IMR-90 (cell line): Measurements from ENCODE around the gene ADARB2. TPM values are rescaled to one million over a fixed set of nuclear protein-coding genes. Genes with fewer than 3 reads are reported as not detected.

Experiments
- ATAC-seq: fragments of 200-7000 bp; cut with Tn5 transposase; 2 replicates; pipeline ENCODE4 v1.9.1; 2020; ENCODE audit warnings: low read depth, mild to moderate bottlenecking, moderate library complexity
- BruUV-seq: library from RNA; stranded (reverse); fragments of 400-500 nt; replicated peaks from 2 replicates; lab custom pipeline; 2021; lab: Mats Ljungman, UMichigan
- CTCF ChIA-PET: fragments of 300-600 bp; formaldehyde crosslinking; extraction: SDS; loops from one replicate; lab custom pipeline; 2021; ENCODE audit warnings: antibody characterized with exemption; lab: Yijun Ruan, JAX
- POLR2A ChIA-PET: fragments of 300-600 bp; sonication (Branson Sonifier 250); formaldehyde crosslinking; loops from one replicate; lab custom pipeline; 2022; ENCODE audit warnings: antibody characterized with exemption; ENCODE audit not compliant: unreplicated experiment; lab: Charles Lee
- DNase-seq: peaks from one replicate; pipeline ENCODE4 v3.0.0; 2013
- H2AFZ ChIP-seq: replicated peaks from 2 replicates; pipeline ENCODE3; 2013; ENCODE audit warnings: low read length, mild to moderate bottlenecking; ENCODE audit not compliant: poor library complexity
- H2AK5ac ChIP-seq: 2 replicates; pipeline ENCODE4 v1.6.1; 2013; ENCODE audit warnings: low read depth, low read length, inconsistent platforms
- H2AK9ac ChIP-seq: replicated peaks from 2 replicates; pipeline ENCODE3; 2013; ENCODE audit warnings: mild to moderate bottlenecking, low read depth, low read length, moderate library complexity; ENCODE audit not compliant: poor library complexity
- H2BK120ac ChIP-seq: 2 replicates; pipeline ENCODE4 v1.6.1; 2013; ENCODE audit warnings: low read depth, low read length, inconsistent platforms
- H2BK15ac ChIP-seq: 3 replicates; pipeline ENCODE4 v1.6.1; 2013; ENCODE audit warnings: low read depth, low read length, inconsistent platforms
- H2BK20ac ChIP-seq: 2 replicates; pipeline ENCODE4 v1.6.1; 2013; ENCODE audit warnings: low read depth, mild to moderate bottlenecking, inconsistent platforms, low read length, moderate library complexity
- H2BK5ac ChIP-seq: 2 replicates; pipeline ENCODE4 v1.6.1; 2013; ENCODE audit warnings: mild to moderate bottlenecking, low read depth, low read length, inconsistent platforms; ENCODE audit not compliant: poor library complexity, severe bottlenecking
- H3K14ac ChIP-seq: replicated peaks from 2 replicates; pipeline ENCODE4 v1.6.1; 2013; ENCODE audit warnings: low read depth, low read length, inconsistent platforms
- H3K18ac ChIP-seq: 2 replicates; pipeline ENCODE4 v1.6.1; 2013; ENCODE audit warnings: low read depth, low read length, control low read depth
- H3K23ac ChIP-seq: 2 replicates; pipeline ENCODE4 v1.6.1; 2013; ENCODE audit warnings: low read depth, low read length, inconsistent platforms
- H3K27ac ChIP-seq: 2 replicates; pipeline ENCODE4 v1.5.1; 2013; ENCODE audit warnings: mild to moderate bottlenecking, control low read depth, low read length; ENCODE audit not compliant: insufficient read depth
- H3K27me3 ChIP-seq: 2 replicates; pipeline ENCODE4 v1.6.1; 2013; ENCODE audit warnings: low read length; ENCODE audit not compliant: control insufficient read depth, insufficient read depth
- H3K36me3 ChIP-seq: 2 replicates; pipeline ENCODE4 v1.6.1; 2013; ENCODE audit warnings: low read length, mixed read lengths; ENCODE audit not compliant: control insufficient read depth, insufficient read depth
- H3K4ac ChIP-seq: 2 replicates; pipeline ENCODE4 v1.6.1; 2013; ENCODE audit warnings: low read depth, low read length, inconsistent platforms
- H3K4me1 ChIP-seq: 2 replicates; pipeline ENCODE4 v1.6.1; 2013; ENCODE audit warnings: low read length, mixed read lengths; ENCODE audit not compliant: control insufficient read depth, insufficient read depth
- H3K4me2 ChIP-seq: 2 replicates; pipeline ENCODE4 v1.6.1; 2013; ENCODE audit warnings: low read depth, mild to moderate bottlenecking, control low read depth, low read length, moderate library complexity
- H3K4me3 ChIP-seq: 2 replicates; pipeline ENCODE4 v1.5.1; 2013; ENCODE audit warnings: low read depth, mild to moderate bottlenecking, control low read depth, low read length, moderate library complexity; ENCODE audit not compliant: insufficient read depth
- H3K56ac ChIP-seq: 2 replicates; pipeline ENCODE4 v1.6.1; 2013; ENCODE audit warnings: low read length, inconsistent platforms; ENCODE audit not compliant: insufficient read depth; ENCODE audit errors: extremely low read depth
- H3K79me1 ChIP-seq, 2 experiments: 2 replicates each; pipeline ENCODE4 v1.6.1; 2013; ENCODE audit warnings: low read length in 2 of 2, inconsistent platforms in 1 of 2, low read depth in 1 of 2
- H3K9ac ChIP-seq: 2 replicates; pipeline ENCODE4 v1.6.1; 2013; ENCODE audit warnings: low read depth, low read length, control low read depth
- H3K9me1 ChIP-seq: 2 replicates; pipeline ENCODE4 v1.6.1; 2013; ENCODE audit warnings: low read length, inconsistent platforms; ENCODE audit not compliant: insufficient read depth
- H3K9me3 ChIP-seq: 2 replicates; pipeline ENCODE4 v1.6.1; 2013; ENCODE audit warnings: low read length; ENCODE audit not compliant: control insufficient read depth, insufficient read depth
- H4K20me1 ChIP-seq: 2 replicates; pipeline ENCODE4 v1.6.1; 2013; ENCODE audit warnings: low read length, inconsistent platforms; ENCODE audit not compliant: insufficient read depth
- H4K5ac ChIP-seq: 2 replicates; pipeline ENCODE4 v1.6.1; 2013; ENCODE audit warnings: mild to moderate bottlenecking, low read depth, low read length, control low read depth
- H4K8ac ChIP-seq, 2 experiments: 2 replicates each; pipeline ENCODE4 v1.6.1; 2013; ENCODE audit warnings: low read depth in 2 of 2, low read length in 2 of 2, control low read depth in 1 of 2, inconsistent platforms in 1 of 2
- H4K91ac ChIP-seq: 2 replicates; pipeline ENCODE4 v1.6.1; 2013; ENCODE audit warnings: low read depth, low read length, inconsistent platforms; ENCODE audit not compliant: insufficient read depth
- CTCF ChIP-seq: conservative IDR thresholded peaks from 2 replicates; pipeline ENCODE4 v1.5.1; 2012; ENCODE audit warnings: mild to moderate bottlenecking, low read depth, low read length, improper control_type of control experiment
- POLR2A ChIP-seq: IDR thresholded peaks from 2 replicates; pipeline ENCODE4 v1.6.1; 2012; ENCODE audit warnings: mild to moderate bottlenecking, low read depth, low read length
- RAD21 ChIP-seq: IDR thresholded peaks from 2 replicates; pipeline ENCODE4 v1.6.1; 2012; ENCODE audit warnings: low read length, improper control_type of control experiment
- RFX5 ChIP-seq: IDR thresholded peaks from 2 replicates; pipeline ENCODE4 v1.8.0; 2012; ENCODE audit warnings: low read depth, mild to moderate bottlenecking, low read length, moderate library complexity
- USF2 ChIP-seq: fragments of 150-350 bp; IDR thresholded peaks from 2 replicates; pipeline ENCODE4 v1.6.1; 2017; ENCODE audit warnings: mild to moderate bottlenecking, antibody characterized with exemption, low read length, low read depth
- WGBS, 2 experiments: methylation state at CpG; one replicate each; pipeline versions ENCODE4 v1.1.5 to v1.1.7; 2013; ENCODE audit warnings: missing lambda C conversion rate in 2 of 2; ENCODE audit not compliant: insufficient read length in 1 of 2; ENCODE audit errors: extremely low coverage in 2 of 2; 5-methylcytosine and 5-hydroxymethylcytosine counted together
- dilution Hi-C: fragments of 300-500 bp; cut with HindIII; formaldehyde crosslinking; loops from one replicate; pipeline ENCODE4 v1.14.3; 2018; ENCODE audit warnings: low sequenced_read_pairs; ENCODE audit not compliant: unreplicated experiment
- in situ Hi-C: fragments of 300-500 bp; cut with MboI; formaldehyde crosslinking; loops from 3 replicates; pipeline ENCODE4 v1.14.3; 2019; ENCODE audit warnings: low sequenced_read_pairs, inconsistent platforms, mixed read lengths
- intact Hi-C: fragments of 100-400 bp; cut with micrococcal nuclease; formaldehyde crosslinking; loops from 2 replicates; pipeline ENCODE4 v1.10.0; 2022
- polyA plus RNA-seq, 3 experiments: library from polyadenylated mRNA; depleted of rRNA; stranded (reverse); fragments of >200 nt; gene quantifications; 2 replicates each; pipeline ENCODE4 v1.2.3, GENCODE V29; 2012; ENCODE audit warnings: low replicate concordance in 1 of 3
- total RNA-seq: library from RNA; depleted of rRNA; stranded (reverse); fragments of >200 nt; gene quantifications from 2 replicates; pipeline ENCODE4 v1.2.3, GENCODE V29; 2012

Gene ADARB2
- total and polyA plus RNA-seq, 2 of the 4 experiments (the other 2 are of a cell fraction): not detected

GRCh38 chr10:1214071-1214675, 523.2 kb downstream of the ADARB2 start:
- Histone ChIP-seq H2BK15ac (no peak overlapping the region), H3K14ac (no peak overlapping the region), H3K23ac (no peak overlapping the region), H3K79me1 (no peaks in the 10 kb centered on the region), H2AK5ac (no peak overlapping the region), H2BK20ac (no peak overlapping the region), H3K18ac (no peak overlapping the region), H2BK120ac (no peak overlapping the region), H3K36me3 (no peaks in the 10 kb centered on the region), H3K4me1 (no peaks in the 10 kb centered on the region), H4K5ac (no peak overlapping the region), H3K4ac (no peak overlapping the region), H3K27me3 (no peaks in the 10 kb centered on the region), H3K56ac (no peak overlapping the region), H2AK9ac (no peak overlapping the region), H2BK5ac (no peak overlapping the region), H3K4me2 (no peak overlapping the region), H3K9me3 (peaks cover 53% of the 10 kb centered on the region), H4K20me1 (no peaks in the 10 kb centered on the region), H4K8ac (no peak overlapping the region), H4K91ac (no peak overlapping the region), H3K4me3 (no peak overlapping the region), H3K9me1 (no peaks in the 10 kb centered on the region), H2AFZ (no peak overlapping the region), H3K9ac (no peak overlapping the region), H3K27ac (no peak overlapping the region)
- in situ Hi-C loops: no loop called here
- ChIA-PET POLR2A (no interaction called here), CTCF (no interaction called here)
- DNase-seq: no peak
- no peak for ATAC-seq
- TF ChIP-seq RFX5 (no peak), USF2 (no peak), CTCF (no peak), POLR2A (no peak), RAD21 (no peak)
- dilution Hi-C loops: no loop called here
- WGBS, 2 experiments: 71% methylated on average over 13 of the region's 28 CpGs; no CpG with 5 or more reads in 1 of the 2 experiments
- intact Hi-C loops: no loop called here
- no TSS peak for BruUV-seq
